Esophagus muscularis mucosa (tissue), 4 donors: ENCODE measurements around the gene PSG3.

Source experiments
- EP300 ChIP-seq: sonication (generic); formaldehyde crosslinking; IDR thresholded peaks from one replicate; pipeline ENCODE4 v1.6.1; 2017; ENCODE audit warnings: antibody characterized with exemption
- POLR2A ChIP-seq: fragments of 450-650 bp; IDR thresholded peaks from one replicate; pipeline ENCODE4 v1.6.1; 2017; ENCODE audit warnings: antibody characterized with exemption, moderate library complexity, mild to moderate bottlenecking, low read depth
- POLR2AphosphoS5 ChIP-seq, 2 donors: sonication (generic); formaldehyde crosslinking; IDR thresholded peaks; one replicate each; pipeline ENCODE4 v1.6.1; 2017; ENCODE audit warnings: antibody characterized with exemption in 2 of 2
- TF ChIP-seq, protein P1 (sequence below), 3 experiments: fragments of 200-600 bp in 2 of 3; fragments of 450-650 bp in 1 of 3; sonication (generic) in 2 of 3; IDR thresholded peaks; one replicate each; pipeline ENCODE4 v1.5.1; 2017 to 2019; ENCODE audit warnings: antibody characterized with exemption in 3 of 3, mild to moderate bottlenecking in 2 of 3, moderate library complexity in 1 of 3

- TF ChIP-seq POLR2AphosphoS5 (IDR thresholded peaks at IDR 0.05) (no peak), POLR2A (no peak), EP300 (no peak)
- TF ChIP-seq, protein P1, sequence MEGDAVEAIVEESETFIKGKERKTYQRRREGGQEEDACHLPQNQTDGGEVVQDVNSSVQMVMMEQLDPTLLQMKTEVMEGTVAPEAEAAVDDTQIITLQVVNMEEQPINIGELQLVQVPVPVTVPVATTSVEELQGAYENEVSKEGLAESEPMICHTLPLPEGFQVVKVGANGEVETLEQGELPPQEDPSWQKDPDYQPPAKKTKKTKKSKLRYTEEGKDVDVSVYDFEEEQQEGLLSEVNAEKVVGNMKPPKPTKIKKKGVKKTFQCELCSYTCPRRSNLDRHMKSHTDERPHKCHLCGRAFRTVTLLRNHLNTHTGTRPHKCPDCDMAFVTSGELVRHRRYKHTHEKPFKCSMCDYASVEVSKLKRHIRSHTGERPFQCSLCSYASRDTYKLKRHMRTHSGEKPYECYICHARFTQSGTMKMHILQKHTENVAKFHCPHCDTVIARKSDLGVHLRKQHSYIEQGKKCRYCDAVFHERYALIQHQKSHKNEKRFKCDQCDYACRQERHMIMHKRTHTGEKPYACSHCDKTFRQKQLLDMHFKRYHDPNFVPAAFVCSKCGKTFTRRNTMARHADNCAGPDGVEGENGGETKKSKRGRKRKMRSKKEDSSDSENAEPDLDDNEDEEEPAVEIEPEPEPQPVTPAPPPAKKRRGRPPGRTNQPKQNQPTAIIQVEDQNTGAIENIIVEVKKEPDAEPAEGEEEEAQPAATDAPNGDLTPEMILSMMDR (IDR thresholded peaks at IDR 0.05) = no peak
Measured at GRCh38 chr19:42697884-42698283, 42.4 kb downstream of the PSG3 start.
